ENCODE results near the gene LAMC1.
A peak's percentile ranks its signal among the peaks of the same experiment; 100 is the strongest.
"Not testable (repeated sequence)": the region's sequence is repeated elsewhere in the genome, so short reads cannot be mapped to it uniquely, and the experiment has no call there.

The LAMC1 gene

GRCh38 chr1:183043872-183044854 is 20.9 kb downstream of the LAMC1 start:
- DNase-seq = no peak

- DNase-seq = no peak
Measured at GRCh38 chr1:183044893-183045649, 21.9 kb downstream of the LAMC1 start.

- no peak for DNase-seq
Measured at GRCh38 chr1:183048087-183049085, 25.2 kb downstream of the LAMC1 start.

- no peak for DNase-seq
Measured at GRCh38 chr1:183051546-183051945, 28.3 kb downstream of the LAMC1 start.

- DNase-seq = no peak
Measured at GRCh38 chr1:183052861-183053260, 29.6 kb downstream of the LAMC1 start.

- peak; percentile 18 for DNase-seq
Measured at GRCh38 chr1:183058851-183059502, 35.8 kb downstream of the LAMC1 start.

- DNase-seq = no peak
Measured at GRCh38 chr1:183061194-183061593, 38.0 kb downstream of the LAMC1 start.

- DNase-seq = no peak
Measured at GRCh38 chr1:183063349-183063748, 40.1 kb downstream of the LAMC1 start.

GRCh38 chr1:183065168-183065706 is 42.0 kb downstream of the LAMC1 start:
- DNase-seq = no peak

GRCh38 chr1:183066432-183066831 is 43.2 kb downstream of the LAMC1 start:
- not testable (repeated sequence) for DNase-seq

GRCh38 chr1:183069562-183070216 is 46.5 kb downstream of the LAMC1 start:
- no peak for DNase-seq

GRCh38 chr1:183070234-183070922 is 47.2 kb downstream of the LAMC1 start:
- DNase-seq = no peak

GRCh38 chr1:183070923-183071618 is 47.9 kb downstream of the LAMC1 start:
- no peak for DNase-seq

GRCh38 chr1:183072595-183072994 is 49.4 kb downstream of the LAMC1 start:
- DNase-seq = not testable (repeated sequence)

GRCh38 chr1:183073320-183073719 is 50.1 kb downstream of the LAMC1 start:
- no peak for DNase-seq

GRCh38 chr1:183074215-183074614 is 51.0 kb downstream of the LAMC1 start:
- no peak for DNase-seq

GRCh38 chr1:183075861-183076260 is 52.6 kb downstream of the LAMC1 start:
- DNase-seq = no peak

- no peak for DNase-seq
Measured at GRCh38 chr1:183077097-183077496, 53.9 kb downstream of the LAMC1 start.

- DNase-seq = no peak
Measured at GRCh38 chr1:183079712-183080388, 56.6 kb downstream of the LAMC1 start.

All from retina (tissue), 1 donor.